A549 (cell line): Measurements from ENCODE around the gene PBX3.

Experiments
- CHD2 ChIP-seq: fragments of 150-350 bp; IDR thresholded peaks from 2 replicates; pipeline ENCODE4 v1.6.1; 2014; ENCODE audit warnings: low read length; ENCODE audit not compliant: partially characterized antibody
- CHD4 ChIP-seq: fragments of 200-600 bp; sonication (generic); IDR thresholded peaks from 2 replicates; pipeline ENCODE4 v1.6.1; 2016; ENCODE audit warnings: antibody characterized with exemption, mild to moderate bottlenecking, borderline replicate concordance
- CTCF ChIP-seq: fragments of >200 bp; sonication (Bioruptor Twin); formaldehyde crosslinking; IDR thresholded peaks from 3 replicates; pipeline ENCODE4 v1.5.1; 2016
- EP300 ChIP-seq, 2 experiments: fragments of >200 bp; sonication (Bioruptor Twin); formaldehyde crosslinking; IDR thresholded peaks; 2 replicates in 1 of 2; 3 replicates in 1 of 2; pipeline ENCODE4 v1.6.1; 2016 to 2017
- JUN ChIP-seq, 2 experiments: fragments of >200 bp; sonication (Bioruptor Twin); formaldehyde crosslinking; IDR thresholded peaks; 2 replicates in 1 of 2; 3 replicates in 1 of 2; pipeline ENCODE4 v1.6.1; 2016 to 2017
- POLR2A ChIP-seq: IDR thresholded peaks from 2 replicates; pipeline ENCODE4 v1.6.1; 2012; ENCODE audit warnings: mild to moderate bottlenecking, low read length
- TP53 ChIP-seq: fragments of 250-450 bp; sonication (Bioruptor Pico); IDR thresholded peaks from 2 replicates; pipeline ENCODE4 v1.5.0; 2021; ENCODE audit warnings: mild to moderate bottlenecking, moderate library complexity

DNA sequence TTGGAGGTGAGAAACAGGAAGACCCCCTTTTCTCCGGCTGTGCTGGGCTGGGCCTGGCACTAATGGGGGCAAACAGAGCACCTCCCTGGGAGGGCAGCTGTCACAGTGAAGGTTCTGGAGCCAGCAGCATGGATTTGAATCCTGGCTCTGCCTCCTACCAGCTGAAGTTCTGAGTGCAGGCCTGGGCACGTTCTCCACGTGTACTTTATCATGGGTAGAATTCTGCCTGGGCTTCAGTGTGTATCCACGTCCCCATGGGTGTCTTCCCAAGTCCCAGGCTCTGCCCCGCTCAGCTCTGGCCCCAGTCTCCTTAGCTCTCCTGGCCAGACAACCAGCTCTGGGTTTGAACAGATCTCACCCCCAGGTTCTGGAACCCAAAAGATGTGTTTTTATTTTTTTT, 223.2 kb downstream of the PBX3 start:
- TF ChIP-seq POLR2A = no peak
- no peak for TF ChIP-seq EP300 (IDR thresholded peaks at IDR 0.05)
- no peak for TF ChIP-seq CHD4
- TF ChIP-seq TP53 (CRISPR knock-in tag) = no peak
- TF ChIP-seq CTCF = no peak
- TF ChIP-seq JUN (IDR thresholded peaks at IDR 0.05) = no peak
- TF ChIP-seq CHD2 = no peak
